ENCODE data around the gene IFNA21.
"Not testable (repeated sequence)": the region's sequence is repeated elsewhere in the genome, so short reads cannot be mapped to it uniquely, and the experiment has no call there.

DNA sequence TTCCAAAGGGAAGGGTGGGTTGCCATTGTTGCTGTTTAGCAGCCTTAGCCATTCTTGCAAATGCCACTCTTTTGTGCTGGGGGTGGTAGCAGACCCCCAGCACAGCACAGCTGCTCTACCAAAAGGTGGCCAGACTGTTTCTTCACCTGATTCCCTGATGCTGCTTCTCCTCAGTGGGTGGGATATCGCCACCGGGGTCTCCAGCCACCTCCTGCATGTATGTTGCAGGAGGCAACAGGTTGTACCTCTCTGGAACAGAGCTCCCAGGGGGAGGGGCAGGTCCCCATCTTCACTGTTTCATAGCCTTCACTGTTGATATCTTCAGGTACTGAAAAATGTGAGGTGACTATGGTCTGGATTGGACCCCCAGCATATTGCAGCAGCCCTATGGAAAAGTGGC, 44.3 kb upstream of the IFNA21 start:
- TF ChIP-seq POLR2AphosphoS5 (IDR thresholded peaks at IDR 0.05; ENCODE audit: low read depth, low read length); EP300 (IDR thresholded peaks at IDR 0.05; ENCODE audit: borderline replicate concordance in 1 of 2, low read depth in 2 of 2, low read length in 2 of 2); CTCF (IDR thresholded peaks at IDR 0.05; ENCODE audit: control extremely low read depth in 1 of 3, insufficient read depth in 1 of 3, low read depth in 1 of 3, low read length in 3 of 3); BCL11A (IDR thresholded peaks at IDR 0.05; ENCODE audit: low read depth in 2 of 2, low read length in 2 of 2); SIX5 (IDR thresholded peaks at IDR 0.05; ENCODE audit: low read depth, low read length); CHD1 (IDR thresholded peaks at IDR 0.05; ENCODE audit: low read depth, low read length): not testable (repeated sequence)
- TF ChIP-seq, protein P1, sequence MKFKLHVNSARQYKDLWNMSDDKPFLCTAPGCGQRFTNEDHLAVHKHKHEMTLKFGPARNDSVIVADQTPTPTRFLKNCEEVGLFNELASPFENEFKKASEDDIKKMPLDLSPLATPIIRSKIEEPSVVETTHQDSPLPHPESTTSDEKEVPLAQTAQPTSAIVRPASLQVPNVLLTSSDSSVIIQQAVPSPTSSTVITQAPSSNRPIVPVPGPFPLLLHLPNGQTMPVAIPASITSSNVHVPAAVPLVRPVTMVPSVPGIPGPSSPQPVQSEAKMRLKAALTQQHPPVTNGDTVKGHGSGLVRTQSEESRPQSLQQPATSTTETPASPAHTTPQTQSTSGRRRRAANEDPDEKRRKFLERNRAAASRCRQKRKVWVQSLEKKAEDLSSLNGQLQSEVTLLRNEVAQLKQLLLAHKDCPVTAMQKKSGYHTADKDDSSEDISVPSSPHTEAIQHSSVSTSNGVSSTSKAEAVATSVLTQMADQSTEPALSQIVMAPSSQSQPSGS (IDR thresholded peaks at IDR 0.05; ENCODE audit: low read length) = not testable (repeated sequence)

Measured in H1 (cell line).